Astrocyte of the cerebellum (primary cell): ENCODE data around the gene SGMS1.

Experiments used
- DNase-seq: peaks from one replicate; pipeline ENCODE4 v3.0.0-alpha.2; 2011; ENCODE audit warnings: low read depth
- H3K4me3 ChIP-seq: 2 replicates; pipeline ENCODE4 v1.5.1; 2011; ENCODE audit warnings: mild to moderate bottlenecking, low read depth, low read length, moderate library complexity
- CTCF ChIP-seq: IDR thresholded peaks from 2 replicates; pipeline ENCODE4 v1.5.1; 2012; ENCODE audit warnings: low read length, low read depth, moderate library complexity, mild to moderate bottlenecking; ENCODE audit errors: missing control alignments
- in situ Hi-C: cut with HindIII; loops from 2 replicates; pipeline ENCODE4 v1.10.0; 2017; ENCODE audit warnings: low sequenced_read_pairs

Gene SGMS1

DNA sequence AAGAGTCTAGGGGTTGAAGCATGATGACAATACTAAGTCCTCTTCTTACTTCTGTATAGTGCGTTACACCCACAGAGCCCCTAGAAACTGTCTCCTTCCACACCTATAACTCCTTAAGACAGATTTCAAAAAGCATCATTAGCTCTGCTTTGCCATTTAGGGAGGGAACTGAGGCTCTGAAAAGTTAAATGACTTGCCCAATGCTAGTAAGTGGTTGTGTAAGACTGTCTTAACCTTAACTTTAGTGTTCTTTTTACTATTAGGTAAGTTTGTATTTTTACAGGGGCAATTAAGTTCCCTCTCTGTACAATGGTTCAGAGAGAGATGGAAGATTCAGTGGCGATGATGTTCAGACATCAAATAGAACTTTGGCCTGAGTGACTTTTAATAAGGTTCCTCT, 299.7 kb downstream of the SGMS1 start:
- in situ Hi-C loops: loop anchor here (10.0 kb wide), 1 partner anchor 91 kb away; no protein-coding TSS in a partner anchor
- no peak overlapping the region for H3K4me3 ChIP-seq
- TF ChIP-seq CTCF: no peak
- DNase-seq: no peak

DNA sequence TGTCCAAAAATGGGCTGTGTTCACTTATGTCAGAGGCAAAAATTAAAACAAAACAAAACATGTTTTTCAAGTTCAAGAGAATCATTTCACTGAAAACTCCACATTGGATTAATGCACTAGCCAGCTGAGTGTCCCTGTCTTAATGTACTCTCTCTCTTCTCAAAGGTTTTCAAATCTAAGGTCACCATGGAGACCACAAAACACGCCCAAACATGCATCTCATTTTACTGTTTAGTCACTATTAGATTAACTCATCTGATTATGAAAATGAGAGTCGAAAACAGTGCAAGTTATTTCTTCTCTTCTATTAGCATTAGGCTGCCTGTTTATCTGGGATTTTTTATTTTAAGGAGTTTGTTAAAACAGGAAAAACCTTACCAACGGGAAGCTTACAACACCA, 301.7 kb downstream of the SGMS1 start:
- DNase-seq: peak; percentile 59

DNA sequence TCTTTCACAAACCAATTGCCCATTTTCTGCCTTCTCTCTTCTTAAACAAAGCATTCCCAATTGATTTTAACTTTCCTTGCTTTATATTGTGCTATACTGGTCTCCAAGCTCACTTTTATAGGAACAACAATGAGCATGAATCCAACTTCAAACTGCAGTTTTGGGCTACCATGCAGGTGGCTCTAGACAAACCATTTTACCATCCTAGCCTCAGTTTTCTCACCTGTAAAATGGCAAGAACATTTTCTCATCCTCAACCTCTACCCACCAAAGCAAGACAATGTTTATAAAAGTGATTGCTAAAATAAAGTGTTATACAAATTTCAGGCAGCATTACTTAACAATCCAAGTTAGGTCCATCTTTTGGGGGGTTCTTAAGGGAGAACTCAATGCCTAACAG, 305.6 kb downstream of the SGMS1 start:
- TF ChIP-seq CTCF: no peak
- DNase-seq: no peak
- in situ Hi-C loops: no loop called here
- H3K4me3 ChIP-seq: no peak overlapping the region

More for the DNA sequence above, 301.7 kb downstream of the SGMS1 start:
- in situ Hi-C loops: loop anchor here (10.0 kb wide), 1 partner anchor 93 kb away; no protein-coding TSS in a partner anchor
- no peak overlapping the region for H3K4me3 ChIP-seq
- no peak for TF ChIP-seq CTCF

DNA sequence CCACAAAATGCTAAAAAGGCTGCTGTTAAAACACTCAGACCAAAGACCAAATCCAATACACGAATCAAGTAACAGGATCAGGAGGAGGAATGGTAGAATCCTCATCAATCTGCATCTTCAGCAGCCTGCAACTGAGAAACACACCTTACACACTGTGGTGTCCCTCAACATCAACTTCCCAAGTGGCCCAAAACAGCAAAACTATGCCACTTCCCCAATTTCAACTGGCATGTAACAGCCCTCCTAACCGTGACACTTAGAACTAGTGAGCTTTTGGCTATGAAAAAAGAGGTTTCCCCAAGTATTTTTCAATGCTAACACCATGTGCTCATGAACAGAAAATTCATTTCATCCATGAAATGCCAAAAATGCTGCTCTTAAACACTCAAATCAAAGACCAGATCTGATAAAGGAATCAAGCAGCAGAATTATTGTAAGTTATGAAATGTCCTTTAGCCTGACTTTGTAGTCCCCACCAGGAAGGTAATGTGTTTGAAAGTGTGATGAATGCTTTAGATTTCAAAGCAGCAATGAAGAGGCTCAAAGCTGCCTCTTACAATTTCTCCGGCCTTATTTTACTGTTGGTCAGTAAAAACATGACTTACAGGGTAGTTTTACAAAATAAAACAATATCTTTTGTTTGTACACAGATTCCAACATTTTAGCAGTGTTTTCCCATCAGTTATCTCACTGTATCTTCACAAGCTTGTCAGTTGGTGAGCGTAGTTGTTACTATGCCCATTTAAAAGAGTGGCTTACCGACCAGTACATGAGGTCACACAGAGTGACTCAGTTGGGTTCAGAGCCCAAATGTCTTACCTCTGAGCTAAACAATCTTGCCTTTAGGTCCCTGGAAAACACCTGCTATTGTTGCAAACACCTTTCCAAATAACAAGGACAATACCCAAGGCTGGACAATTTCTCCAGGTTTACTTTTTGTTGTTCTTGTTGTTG, 306.8 kb downstream of the SGMS1 start:
- H3K4me3 ChIP-seq: no peak overlapping the region
- no peak for DNase-seq
- in situ Hi-C loops: no loop called here
- TF ChIP-seq CTCF: no peak

- no peak overlapping the region for H3K4me3 ChIP-seq
- TF ChIP-seq CTCF: no peak
- in situ Hi-C loops: no loop called here
- no peak for DNase-seq
Measured at GRCh38 chr10:50316174-50316573, 307.6 kb downstream of the SGMS1 start.

- no peak for TF ChIP-seq CTCF
- in situ Hi-C loops: no loop called here
- no peak overlapping the region for H3K4me3 ChIP-seq
- no peak for DNase-seq
Measured at GRCh38 chr10:50315424-50315823, 308.3 kb downstream of the SGMS1 start.
